Measurements from ENCODE around the gene CLCF1.
"Not testable (repeated sequence)": the region's sequence is repeated elsewhere in the genome, so short reads cannot be mapped to it uniquely, and the experiment has no call there.

Gene CLCF1

DNA sequence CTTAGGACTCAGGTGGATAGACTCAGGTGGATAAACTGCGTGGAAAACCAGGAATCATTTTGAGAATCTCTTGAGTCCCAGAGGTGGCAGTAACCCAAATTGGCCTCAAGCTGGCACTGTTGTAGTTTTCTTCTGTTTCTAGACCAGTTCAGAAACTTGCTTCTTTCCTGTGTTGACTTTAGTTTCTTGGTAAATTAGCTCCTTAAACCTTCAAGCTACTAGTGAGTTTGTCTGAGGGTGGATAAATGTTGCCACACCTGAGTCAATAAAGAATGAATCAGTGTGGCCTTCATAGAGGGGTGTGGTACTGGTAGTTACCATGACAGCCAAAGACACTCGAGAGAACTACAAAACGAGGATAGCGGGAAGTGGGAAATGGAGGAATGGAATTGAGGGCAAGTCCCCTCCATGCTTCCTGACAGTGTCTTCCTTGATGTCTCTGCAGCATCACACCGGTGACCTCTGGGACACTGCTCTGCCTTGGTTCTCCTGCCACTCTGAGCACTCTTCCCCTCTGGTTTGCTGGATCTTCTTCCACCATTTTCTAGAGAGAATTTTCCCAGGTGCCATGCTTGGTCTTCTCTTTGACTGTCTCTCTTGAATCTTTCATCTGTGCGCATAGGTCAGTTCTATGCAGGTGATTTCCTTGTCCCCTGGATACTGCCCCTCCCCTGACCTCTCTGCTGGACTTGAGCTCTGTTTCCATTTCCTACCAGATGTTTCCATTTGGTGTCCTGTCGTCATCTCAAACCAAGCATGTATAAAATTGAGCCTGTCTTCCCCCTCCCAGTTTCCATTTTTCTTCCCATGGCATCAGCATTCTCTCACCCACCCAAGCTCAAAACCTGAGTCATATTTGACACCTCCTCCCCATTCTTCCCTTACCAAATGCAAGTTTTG lies 27.2 kb downstream of the CLCF1 start:
- in situ Hi-C loops (cut with MboI; ENCODE audit: low sequenced_read_pairs) = no loop called here

DNA sequence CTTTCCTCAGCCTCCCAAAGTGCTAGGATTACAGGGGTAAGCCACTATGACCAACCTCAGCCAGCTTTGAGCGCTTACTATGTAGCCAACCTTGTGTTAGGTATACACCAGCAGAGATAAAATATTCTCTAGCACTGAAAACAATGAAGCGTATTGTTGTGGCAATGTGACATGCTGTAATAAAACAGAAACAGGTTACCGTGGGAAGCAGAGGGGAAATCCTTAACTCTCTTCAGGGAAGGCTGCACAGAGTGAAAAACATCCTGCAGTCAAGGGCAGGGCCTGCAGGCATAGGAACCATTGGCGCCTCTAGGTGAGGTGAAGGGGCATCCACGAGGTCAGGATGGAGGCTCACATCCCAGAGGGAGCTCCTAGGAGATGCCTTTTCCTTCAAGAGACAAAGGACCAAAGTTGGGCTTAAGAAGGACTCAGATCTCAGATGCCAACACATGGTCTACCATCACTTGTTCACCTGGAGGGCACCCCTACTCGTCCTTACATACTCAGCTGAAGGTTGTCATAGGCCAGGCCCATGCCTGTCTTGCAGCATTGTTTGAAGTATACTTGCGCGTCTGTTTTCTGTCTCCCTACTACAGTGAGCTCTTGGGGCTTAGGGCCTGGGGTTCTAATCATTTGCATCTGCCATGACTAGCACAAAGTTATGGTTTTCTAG lies 28.0 kb downstream of the CLCF1 start:
- in situ Hi-C loops (cut with MboI; ENCODE audit: low sequenced_read_pairs) = no loop called here

DNA sequence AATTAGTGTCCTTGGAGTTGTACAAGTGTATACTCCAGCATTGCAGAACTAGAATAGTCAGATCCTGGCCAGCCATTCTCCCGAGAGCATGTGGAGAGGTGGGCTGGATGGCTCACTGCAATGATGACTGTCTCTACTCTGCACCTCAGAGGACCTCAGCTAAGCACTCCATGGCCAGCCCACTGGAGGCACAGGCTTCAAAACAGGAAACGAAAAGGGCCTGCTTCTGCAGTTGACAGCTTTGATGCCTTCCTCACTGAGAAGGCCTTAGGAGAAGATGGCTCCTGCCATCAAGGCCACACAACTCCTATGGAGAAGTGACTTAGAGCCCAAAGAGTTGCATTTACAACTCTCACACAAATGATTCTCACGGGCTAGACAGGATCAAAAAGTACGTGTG lies 29.1 kb downstream of the CLCF1 start:
- in situ Hi-C loops (cut with MboI; ENCODE audit: low sequenced_read_pairs) = no loop called here

DNA sequence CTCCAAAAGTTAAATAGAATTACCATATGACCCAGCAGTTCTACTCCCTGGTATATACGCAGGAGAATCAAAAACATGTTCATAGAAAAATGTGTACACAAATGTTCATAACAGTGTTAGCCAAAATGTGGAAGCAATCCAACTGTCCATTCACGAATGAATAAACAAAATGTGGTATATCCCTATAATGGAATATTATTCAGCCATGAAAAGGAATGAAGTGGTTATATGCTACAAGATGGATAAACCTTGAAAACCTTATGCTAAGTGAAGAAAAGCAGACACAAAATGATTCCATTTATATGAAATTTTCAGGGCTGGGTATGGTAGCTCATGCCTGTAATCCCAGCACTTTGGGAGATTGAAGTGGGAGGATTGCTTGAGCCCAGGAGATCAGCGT lies 36.1 kb downstream of the CLCF1 start:
- in situ Hi-C loops (cut with MboI; ENCODE audit: low sequenced_read_pairs) = no loop called here

DNA sequence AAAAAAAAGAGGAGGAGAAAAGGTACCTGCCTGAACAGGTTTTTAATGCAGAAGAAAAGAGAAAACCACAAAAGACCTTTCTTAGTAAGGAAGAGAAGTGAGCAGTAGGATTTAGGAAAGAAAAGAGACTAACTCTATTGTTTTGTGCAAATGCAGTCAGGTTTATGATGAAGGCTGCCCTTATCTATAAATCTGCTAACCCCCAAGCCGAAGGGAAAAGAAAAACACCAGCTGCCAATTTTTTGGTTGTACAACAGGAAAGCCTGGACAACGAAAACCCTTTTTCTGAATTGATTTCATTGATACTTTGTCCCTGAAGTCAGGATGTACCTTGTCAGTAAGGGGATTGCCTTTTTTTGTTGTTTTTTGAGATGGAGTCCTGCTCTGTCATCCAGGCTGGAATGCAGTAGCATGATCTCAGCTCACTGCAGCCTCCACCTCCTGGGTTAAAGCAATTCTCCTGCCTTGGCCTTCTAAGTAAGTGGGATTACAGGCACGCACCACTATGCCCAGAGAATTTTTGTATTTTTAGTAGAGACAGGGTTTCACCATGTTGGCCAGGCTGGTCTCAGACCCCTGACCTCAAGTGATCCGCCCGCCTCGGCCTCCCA lies 41.2 kb downstream of the CLCF1 start:
- in situ Hi-C loops (cut with MboI; ENCODE audit: low sequenced_read_pairs) = no loop called here

DNA sequence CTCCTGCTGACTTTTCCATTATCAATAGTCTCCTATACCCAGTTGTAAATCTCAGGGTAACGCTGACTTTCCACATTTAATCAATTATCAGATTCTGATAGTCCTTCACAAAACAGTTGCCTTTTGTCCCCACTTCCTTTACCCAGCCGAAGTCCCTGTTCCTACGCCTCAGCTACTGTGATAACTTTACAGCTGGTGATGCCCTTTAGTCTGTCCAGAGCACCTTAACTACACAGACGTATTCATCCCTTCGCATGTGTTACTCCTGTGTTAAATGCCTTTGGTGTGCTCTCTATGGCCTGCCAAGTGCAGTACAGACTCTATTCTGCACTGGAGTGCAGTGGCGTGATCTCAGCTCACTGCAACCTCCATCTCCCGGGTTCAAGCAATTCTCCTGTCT lies 49.9 kb downstream of the CLCF1 start:
- in situ Hi-C loops (cut with MboI; ENCODE audit: low sequenced_read_pairs) = no loop called here

DNA sequence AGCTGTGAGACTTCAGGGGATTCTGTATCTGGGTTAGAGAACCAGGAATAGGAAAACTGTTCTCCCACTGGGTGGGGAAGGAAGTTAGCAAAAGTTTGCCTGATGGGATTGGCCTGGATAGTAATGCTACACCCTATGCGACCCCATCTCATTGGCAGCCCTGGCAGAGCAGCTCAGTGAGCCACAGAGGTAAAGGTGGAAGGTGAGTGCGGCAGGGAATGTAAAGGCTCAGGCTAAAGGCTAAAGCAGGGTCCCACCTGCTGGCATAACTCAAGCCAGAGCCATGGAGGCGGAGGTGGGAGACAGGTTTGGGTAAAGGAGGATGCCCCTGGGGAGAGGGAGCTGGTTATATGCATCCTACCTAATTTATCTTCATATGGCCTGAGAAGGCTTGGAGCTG lies 51.3 kb downstream of the CLCF1 start:
- in situ Hi-C loops (cut with MboI; ENCODE audit: low sequenced_read_pairs) = no loop called here

DNA sequence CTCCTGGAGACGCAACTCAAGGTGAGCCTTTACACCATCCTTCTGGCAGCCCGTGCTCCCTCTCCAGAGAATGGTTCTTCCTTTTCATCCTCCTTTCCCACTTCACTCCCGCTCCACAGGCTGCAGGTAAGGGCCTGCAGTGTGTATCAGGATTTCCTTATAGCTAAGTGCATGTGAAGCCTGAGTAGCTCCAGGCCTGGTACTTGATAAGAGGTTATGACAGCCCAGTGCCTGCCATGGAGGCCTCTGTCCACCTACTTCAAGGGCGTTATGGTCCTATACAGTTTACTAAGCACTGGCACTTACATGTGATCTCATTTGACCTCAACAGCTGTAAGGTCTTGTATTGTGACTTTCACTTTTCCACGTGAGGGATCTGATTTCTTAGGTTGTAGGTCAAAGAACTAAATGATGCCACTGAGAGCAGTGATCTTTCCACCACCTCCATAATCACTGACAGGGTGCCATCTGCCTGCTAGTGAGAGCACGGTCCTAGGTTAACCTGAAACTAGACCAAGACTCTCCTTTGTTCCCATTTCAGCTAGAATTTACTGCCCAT lies 52.0 kb downstream of the CLCF1 start:
- in situ Hi-C loops (cut with MboI; ENCODE audit: low sequenced_read_pairs) = no loop called here

DNA sequence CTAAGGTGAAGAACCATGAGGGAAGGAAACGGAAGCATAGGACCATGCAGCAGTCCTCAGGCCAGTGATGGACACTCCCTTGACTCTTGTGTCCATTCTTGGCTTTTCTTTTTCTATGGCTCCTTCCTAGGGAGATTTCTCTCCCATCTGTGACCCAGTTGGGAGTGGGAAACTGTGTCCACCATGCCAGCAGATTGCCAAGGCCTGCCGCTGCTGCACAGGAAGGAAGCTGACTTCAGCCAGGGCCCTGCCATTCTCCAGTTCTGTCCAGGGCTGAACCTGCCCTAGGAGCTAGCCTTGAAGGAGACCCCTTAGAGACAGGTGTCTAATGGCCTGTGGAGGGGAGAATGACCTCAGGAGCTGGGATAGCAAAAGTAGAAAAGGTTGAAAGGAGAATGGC lies 52.7 kb downstream of the CLCF1 start:
- in situ Hi-C loops (cut with MboI; ENCODE audit: low sequenced_read_pairs) = no loop called here

DNA sequence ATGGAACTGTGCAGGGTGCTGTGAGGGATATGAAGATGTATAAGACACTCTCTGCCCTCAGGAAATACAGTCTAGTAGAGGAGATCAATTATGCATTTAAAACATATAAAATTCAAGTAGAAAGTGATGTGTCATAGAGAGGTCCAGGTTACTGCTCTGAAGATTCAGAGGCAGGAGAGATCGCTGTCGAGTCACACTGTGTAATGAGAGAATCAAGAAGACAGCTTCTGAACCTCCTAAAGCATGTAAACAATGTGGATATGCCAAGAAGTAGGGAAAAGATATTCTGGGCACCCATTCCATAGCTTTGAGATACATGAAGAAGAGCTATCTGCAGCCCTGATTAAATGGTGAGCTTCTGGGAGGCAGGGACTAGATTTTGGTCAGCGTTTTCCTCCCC lies 53.4 kb downstream of the CLCF1 start:
- in situ Hi-C loops (cut with MboI; ENCODE audit: low sequenced_read_pairs) = no loop called here

DNA sequence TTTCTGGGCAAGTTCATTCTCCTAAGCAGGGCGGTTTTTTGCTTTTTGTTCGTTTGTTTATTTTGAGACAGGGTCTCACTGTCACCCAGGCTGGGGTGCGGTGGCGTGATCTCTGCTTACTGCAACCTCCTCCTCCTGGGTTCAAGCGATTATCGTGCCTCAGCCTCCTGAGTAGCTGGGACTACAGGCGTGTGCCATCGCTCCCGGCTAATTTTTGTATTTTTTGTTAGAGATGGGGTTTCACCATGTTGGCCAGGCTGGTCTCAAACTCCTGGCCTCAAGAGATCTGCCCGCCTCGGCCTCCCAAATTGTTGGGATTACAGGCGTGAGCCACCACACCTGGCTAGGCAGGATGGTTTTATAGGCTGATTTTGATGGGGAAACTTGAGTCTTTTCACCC lies 54.5 kb downstream of the CLCF1 start:
- in situ Hi-C loops (cut with MboI; ENCODE audit: low sequenced_read_pairs) = not testable (repeated sequence)

DNA sequence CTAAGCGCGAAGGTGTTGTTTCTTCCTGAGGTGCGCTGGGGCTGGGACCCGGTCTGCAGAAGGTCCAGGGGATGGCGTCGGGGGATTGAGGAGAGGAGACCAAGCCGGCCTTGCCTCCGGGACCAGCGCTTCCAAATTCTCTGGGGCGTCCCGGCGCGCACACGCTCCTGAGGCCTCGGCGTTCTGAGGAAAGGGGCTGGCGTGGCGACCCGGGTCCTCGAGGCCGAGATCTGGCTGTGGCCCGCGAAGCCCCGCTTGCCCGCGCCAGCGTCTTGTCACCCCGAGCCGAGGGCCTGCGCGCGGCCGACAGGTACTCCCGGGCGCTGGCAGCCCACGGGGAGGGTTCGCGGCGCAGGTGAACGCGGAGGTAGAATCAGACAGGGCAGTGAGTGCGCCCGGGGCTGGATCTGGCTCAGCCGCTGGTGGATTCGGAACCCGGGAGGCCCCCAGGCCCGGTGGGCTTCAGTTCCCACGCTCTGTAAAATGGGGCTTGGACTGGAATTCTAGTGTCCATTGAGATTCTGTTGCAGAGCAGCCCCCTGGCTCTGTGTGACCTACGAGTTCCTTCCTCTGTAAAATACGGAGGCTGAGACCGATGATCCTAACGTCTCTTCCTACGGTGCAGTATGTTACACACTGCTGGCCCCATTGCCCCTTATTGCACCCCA lies 55.4 kb downstream of the CLCF1 start:
- in situ Hi-C loops (cut with MboI; ENCODE audit: low sequenced_read_pairs) = no loop called here

DNA sequence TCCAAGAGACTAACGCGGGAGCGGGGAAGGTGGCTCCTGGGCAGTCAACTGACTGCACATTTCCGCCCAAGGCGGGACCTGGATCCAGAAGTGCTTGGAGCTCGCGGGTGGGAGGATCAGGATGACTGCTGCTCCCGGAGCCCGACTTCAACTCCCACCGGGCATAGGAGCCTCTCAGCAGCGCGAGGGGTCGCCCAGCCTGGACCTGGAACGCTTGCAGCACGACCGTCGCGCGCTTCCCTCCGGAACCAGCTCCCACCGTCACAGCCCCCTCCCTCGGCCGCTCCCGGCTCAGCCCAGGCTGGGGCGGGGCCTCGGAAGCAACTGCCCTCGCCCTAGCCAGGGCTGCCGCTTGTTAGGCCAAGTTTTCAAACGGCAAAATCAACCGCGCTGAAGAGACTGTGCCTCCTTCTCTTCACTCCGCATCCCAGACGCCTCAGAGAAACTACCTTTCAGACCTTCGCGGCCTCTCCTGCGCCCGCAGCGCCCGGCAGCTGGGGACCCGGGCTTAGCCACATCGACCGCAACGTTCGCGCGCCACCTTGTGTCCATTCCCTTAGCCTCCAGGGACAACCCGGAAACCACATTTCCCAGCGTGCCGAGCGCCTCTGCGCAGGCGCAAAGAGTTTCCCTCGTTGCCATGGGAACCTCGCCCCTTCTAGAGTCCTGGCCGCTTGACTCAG lies 56.1 kb downstream of the CLCF1 start:
- in situ Hi-C loops (cut with MboI; ENCODE audit: low sequenced_read_pairs) = no loop called here

DNA sequence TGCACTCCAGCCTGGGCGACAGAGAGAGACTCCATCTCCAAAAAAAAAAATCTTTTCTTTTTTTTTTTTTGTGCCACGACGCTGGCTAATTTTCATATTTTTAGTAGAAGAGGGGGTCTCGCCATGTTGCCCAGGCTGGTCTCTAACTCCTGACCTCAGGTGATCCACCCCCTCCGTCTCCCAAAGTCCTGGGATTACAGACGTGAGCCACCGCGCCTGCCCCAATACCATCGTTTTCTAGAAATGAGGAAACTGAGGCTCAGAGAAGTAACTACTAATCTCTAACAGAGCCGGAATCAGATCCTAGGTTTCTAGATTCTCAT lies 56.6 kb downstream of the CLCF1 start:
- in situ Hi-C loops (cut with MboI; ENCODE audit: low sequenced_read_pairs) = no loop called here

DNA sequence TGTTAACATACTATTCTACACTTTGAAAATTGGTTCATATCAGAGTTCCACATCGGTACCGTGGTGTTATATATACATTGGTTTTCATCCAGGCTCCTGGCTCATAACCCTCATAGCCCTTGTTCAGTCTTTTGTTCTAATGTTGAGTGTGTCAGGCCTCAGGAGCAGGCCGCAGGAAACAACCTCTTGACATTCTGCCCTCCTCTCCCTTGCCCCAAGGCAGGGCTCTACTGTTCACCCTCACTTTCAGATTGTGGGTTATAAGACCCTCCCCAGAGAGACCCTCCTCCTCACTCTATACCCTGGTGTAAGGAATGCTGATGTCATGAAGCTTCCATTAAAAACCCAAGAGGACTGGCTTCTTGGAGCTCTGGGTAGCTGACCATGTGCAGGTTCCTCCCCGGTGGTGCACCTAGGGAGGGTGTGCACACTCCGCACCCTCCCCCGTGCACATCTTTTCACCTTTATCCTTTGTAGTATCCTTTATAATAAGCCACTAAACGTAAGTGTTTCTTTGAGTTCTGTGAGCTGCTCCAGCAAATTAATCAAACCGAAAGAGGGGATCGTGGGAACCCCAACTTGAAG lies 58.0 kb downstream of the CLCF1 start:
- in situ Hi-C loops (cut with MboI; ENCODE audit: low sequenced_read_pairs) = no loop called here

DNA sequence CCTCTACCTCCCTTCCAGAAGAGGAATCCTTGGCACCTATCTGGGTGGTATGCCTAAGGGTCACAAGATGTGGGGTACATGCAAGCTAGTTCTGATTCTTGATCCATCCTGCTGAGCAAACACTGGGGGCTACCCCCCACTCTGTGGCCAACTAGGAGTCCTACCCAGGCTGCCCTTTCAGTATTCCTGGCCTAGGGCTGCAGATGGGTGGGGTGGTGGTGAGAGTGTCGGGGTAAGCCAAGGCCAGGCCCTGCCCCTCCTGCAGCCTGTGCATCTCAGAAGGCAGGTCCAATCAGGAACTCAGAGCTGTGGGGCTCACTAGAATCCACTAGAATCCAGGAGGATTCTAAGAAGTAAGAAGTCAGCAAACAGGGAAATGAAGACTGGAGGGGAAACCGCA lies 59.2 kb downstream of the CLCF1 start:
- in situ Hi-C loops (cut with MboI; ENCODE audit: low sequenced_read_pairs) = loop anchor here (5.0 kb wide), 1 partner anchor 52 kb away; no protein-coding TSS in a partner anchor
